Mammary epithelial cell (primary cell): ENCODE results near the gene PNPLA6.

Source experiments
- EZH2 ChIP-seq: IDR thresholded peaks from 2 replicates; pipeline ENCODE4 v1.6.1; 2012; ENCODE audit warnings: low read length, inconsistent platforms, borderline replicate concordance
- TF ChIP-seq, protein P1 (sequence below), 2 donors: IDR thresholded peaks in 1 of 2; conservative IDR thresholded peaks in 1 of 2; 2 replicates each; pipeline ENCODE4 v1.5.1; 2011 to 2012; ENCODE audit warnings: inconsistent platforms in 2 of 2, low read length in 2 of 2, mild to moderate bottlenecking in 2 of 2, control low read depth in 1 of 2, low read depth in 1 of 2; ENCODE audit not compliant: insufficient read depth in 1 of 2; ENCODE audit errors: extremely low read depth in 1 of 2

DNA sequence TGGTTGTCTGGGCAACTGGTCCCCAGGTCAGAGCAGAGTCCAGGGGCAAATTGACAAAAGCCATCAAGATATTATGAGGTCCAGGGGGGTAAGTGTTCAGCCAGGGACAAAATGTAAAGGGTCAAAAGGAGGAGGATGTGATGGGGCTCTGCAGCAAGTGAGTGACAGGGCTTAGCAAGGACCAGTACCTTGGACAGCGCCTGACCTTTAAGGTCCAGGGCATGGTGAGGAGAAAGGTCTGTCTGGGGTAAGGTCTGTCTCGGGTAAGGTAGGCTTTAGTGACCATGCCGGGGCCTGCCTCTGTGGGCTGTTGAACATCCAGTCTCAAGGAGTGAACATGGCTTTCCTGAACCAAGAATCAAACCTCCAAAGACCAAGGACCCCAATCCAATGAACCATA lies 25.9 kb upstream of the PNPLA6 start:
- TF ChIP-seq, protein P1, sequence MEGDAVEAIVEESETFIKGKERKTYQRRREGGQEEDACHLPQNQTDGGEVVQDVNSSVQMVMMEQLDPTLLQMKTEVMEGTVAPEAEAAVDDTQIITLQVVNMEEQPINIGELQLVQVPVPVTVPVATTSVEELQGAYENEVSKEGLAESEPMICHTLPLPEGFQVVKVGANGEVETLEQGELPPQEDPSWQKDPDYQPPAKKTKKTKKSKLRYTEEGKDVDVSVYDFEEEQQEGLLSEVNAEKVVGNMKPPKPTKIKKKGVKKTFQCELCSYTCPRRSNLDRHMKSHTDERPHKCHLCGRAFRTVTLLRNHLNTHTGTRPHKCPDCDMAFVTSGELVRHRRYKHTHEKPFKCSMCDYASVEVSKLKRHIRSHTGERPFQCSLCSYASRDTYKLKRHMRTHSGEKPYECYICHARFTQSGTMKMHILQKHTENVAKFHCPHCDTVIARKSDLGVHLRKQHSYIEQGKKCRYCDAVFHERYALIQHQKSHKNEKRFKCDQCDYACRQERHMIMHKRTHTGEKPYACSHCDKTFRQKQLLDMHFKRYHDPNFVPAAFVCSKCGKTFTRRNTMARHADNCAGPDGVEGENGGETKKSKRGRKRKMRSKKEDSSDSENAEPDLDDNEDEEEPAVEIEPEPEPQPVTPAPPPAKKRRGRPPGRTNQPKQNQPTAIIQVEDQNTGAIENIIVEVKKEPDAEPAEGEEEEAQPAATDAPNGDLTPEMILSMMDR (conservative IDR thresholded peaks at IDR 0.05 in 1 of 2, IDR thresholded peaks at IDR 0.05 in 1 of 2; ENCODE audit: extremely low read depth in 1 of 2, insufficient read depth in 1 of 2, low read depth in 1 of 2, low read length in 2 of 2), result no peak
- TF ChIP-seq EZH2, result no peak
